GM23248 (cell line): Measurements from ENCODE around the gene USP32.

Source experiments
- EZH2 ChIP-seq: fragments of 200-600 bp; sonication (generic); IDR thresholded peaks from 2 replicates; pipeline ENCODE4 v1.6.1; 2018; ENCODE audit warnings: antibody characterized with exemption, mild to moderate bottlenecking; ENCODE audit not compliant: insufficient read depth, poor library complexity, severe bottlenecking
- EZH2phosphoT487 ChIP-seq: fragments of 200-600 bp; sonication (generic); IDR thresholded peaks from 2 replicates; pipeline ENCODE4 v1.6.1; 2018; ENCODE audit warnings: antibody characterized with exemption, moderate library complexity, mild to moderate bottlenecking, low read depth; ENCODE audit not compliant: insufficient read depth

DNA sequence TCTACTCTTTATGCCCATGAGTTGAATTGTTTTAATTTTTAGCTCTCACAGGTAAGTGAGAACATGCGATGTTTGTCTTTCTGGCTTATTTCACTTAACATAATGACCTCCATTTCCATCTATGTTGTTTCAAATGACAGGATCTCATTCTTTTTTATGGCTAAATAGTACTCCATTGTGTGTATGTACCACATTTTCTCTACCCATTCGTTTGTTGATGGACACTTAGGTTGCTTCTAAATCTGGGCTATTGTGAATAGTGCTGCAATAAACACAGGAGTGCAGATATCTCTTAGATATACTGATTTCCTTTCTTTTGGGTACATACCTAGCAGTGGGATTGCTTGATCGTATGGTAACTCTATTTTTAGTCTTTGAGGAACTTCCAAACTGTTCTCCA is 261.5 kb downstream of the USP32 start:
- TF ChIP-seq EZH2phosphoT487: no peak
- TF ChIP-seq EZH2: no peak
